Breast epithelium (tissue), 4 donors: ENCODE results near the gene NINJ1. TPM values are rescaled to one million over a fixed set of nuclear protein-coding genes. Genes with fewer than 3 reads are reported as not detected.

Source experiments
- DNase-seq, 2 donors: peaks; one replicate each; pipeline ENCODE4 v3.0.0-alpha.2; 2019; ENCODE audit warnings: low spot score in 2 of 2
- H3K27ac ChIP-seq, 2 donors: fragments of 200-600 bp; sonication (generic) in 1 of 2; one replicate each; pipeline ENCODE4 v1.5.1; 2016 to 2019; ENCODE audit warnings: mild to moderate bottlenecking in 1 of 2
- H3K27me3 ChIP-seq, 2 donors: fragments of 200-600 bp; sonication (generic) in 1 of 2; one replicate each; pipeline versions ENCODE4 v1.5.1 to v1.6.0; 2017 to 2019; ENCODE audit warnings: control low read depth in 1 of 2, mild to moderate bottlenecking in 1 of 2
- H3K36me3 ChIP-seq: fragments of 200-600 bp; one replicate; pipeline ENCODE4 v1.5.1; 2019
- H3K4me1 ChIP-seq, 2 donors: fragments of 200-600 bp; sonication (generic); one replicate each; pipeline ENCODE4 v1.5.1; 2016 to 2019; ENCODE audit warnings: control low read depth in 1 of 2
- H3K4me3 ChIP-seq, 3 donors: fragments of 200-600 bp; sonication (generic); 1 replicate in 2 of 3; 2 replicates in 1 of 3; pipeline ENCODE4 v1.5.1; 2016 to 2019; ENCODE audit warnings: mild to moderate bottlenecking in 3 of 3, moderate library complexity in 2 of 3
- H3K9me3 ChIP-seq, 2 donors: fragments of 200-600 bp; sonication (generic) in 1 of 2; one replicate each; pipeline ENCODE4 v1.5.1; 2016 to 2019; ENCODE audit warnings: control low read depth in 1 of 2
- POLR2A ChIP-seq: fragments of 450-650 bp; IDR thresholded peaks from one replicate; pipeline ENCODE4 v1.6.1; 2016; ENCODE audit warnings: antibody characterized with exemption, mild to moderate bottlenecking, moderate library complexity
- POLR2AphosphoS5 ChIP-seq, 3 donors: sonication (generic); formaldehyde crosslinking; IDR thresholded peaks; one replicate each; pipeline ENCODE4 v1.6.1; 2017; ENCODE audit warnings: antibody characterized with exemption in 3 of 3
- intact Hi-C: fragments of 100-400 bp; cut with DNase I; formaldehyde crosslinking; loops from one replicate; pipeline ENCODE4 v1.15.1; 2023; ENCODE audit warnings: low total_unique reads
- total RNA-seq, 3 donors: library from RNA; depleted of rRNA; stranded (reverse); fragments of >200 nt; gene quantifications; one replicate each; pipeline ENCODE4 v1.1.0, GENCODE V29; 2016
- TF ChIP-seq, protein P1 (sequence below), 3 donors: fragments of 450-650 bp; IDR thresholded peaks; one replicate each; pipeline ENCODE4 v1.5.1; 2016 to 2017; ENCODE audit warnings: antibody characterized with exemption in 3 of 3, mild to moderate bottlenecking in 3 of 3, moderate library complexity in 3 of 3

The NINJ1 gene
- total RNA-seq, 3 donors from 2014 or later = 89.8 to 109 (median 109) TPM

DNA sequence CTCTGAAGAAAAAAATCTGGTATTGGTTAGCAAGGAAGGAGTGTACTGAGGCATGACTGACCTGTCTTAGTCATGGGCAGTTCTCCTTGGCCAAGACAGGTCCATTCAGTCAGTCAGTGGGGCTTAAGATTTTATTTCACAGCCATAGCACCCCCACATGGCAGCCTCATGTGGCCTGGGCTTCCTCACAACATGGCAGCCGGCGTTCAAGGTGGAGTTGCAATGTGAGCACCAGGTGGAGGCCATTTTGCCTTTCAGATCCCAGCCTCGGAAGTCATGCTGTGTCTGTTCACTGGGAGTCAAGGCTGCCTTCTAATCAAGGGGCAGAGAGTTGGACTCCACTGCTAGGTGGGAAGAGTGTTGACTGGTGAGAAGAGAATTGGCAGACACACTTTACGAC is 48.4 kb downstream of the NINJ1 start:
- TF ChIP-seq POLR2AphosphoS5 (IDR thresholded peaks at IDR 0.05) (no peak), POLR2A (no peak)
- TF ChIP-seq, protein P1, sequence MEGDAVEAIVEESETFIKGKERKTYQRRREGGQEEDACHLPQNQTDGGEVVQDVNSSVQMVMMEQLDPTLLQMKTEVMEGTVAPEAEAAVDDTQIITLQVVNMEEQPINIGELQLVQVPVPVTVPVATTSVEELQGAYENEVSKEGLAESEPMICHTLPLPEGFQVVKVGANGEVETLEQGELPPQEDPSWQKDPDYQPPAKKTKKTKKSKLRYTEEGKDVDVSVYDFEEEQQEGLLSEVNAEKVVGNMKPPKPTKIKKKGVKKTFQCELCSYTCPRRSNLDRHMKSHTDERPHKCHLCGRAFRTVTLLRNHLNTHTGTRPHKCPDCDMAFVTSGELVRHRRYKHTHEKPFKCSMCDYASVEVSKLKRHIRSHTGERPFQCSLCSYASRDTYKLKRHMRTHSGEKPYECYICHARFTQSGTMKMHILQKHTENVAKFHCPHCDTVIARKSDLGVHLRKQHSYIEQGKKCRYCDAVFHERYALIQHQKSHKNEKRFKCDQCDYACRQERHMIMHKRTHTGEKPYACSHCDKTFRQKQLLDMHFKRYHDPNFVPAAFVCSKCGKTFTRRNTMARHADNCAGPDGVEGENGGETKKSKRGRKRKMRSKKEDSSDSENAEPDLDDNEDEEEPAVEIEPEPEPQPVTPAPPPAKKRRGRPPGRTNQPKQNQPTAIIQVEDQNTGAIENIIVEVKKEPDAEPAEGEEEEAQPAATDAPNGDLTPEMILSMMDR (IDR thresholded peaks at IDR 0.05) = no peak
- intact Hi-C loops = no loop called here
- no peak overlapping the region for H3K27ac ChIP-seq
- no peaks in the 10 kb centered on the region for H3K9me3 ChIP-seq
- DNase-seq = peak in 1 of 2 donors; percentile 31
- H3K4me3 ChIP-seq = no peak overlapping the region
- no peaks in the 10 kb centered on the region for H3K36me3 ChIP-seq
- H3K4me1 ChIP-seq = no peaks in the 10 kb centered on the region
- H3K27me3 ChIP-seq = no peaks in the 10 kb centered on the region

DNA sequence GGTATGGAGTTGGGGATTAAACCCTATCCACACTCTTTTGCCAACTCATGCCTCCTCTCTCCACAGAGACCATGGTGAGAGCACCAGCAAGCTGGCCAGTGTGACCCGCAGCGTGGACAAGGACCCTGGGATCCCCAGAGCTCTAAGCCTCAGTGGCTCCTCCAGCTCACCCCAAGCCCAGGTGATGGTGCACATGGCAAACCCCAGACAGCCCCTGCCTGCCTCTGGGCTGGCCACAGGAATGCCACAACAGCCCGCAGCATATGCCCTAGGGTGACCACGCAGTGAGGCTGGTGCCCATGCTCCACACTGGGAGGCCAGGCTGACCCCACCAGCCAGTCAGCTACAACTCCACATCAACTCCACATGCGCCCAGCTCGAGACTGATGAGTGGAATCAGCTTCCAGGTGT is 49.6 kb downstream of the NINJ1 start:
- intact Hi-C loops = no loop called here
- H3K4me1 ChIP-seq = no peaks in the 10 kb centered on the region
- H3K4me3 ChIP-seq = no peak overlapping the region
- no peaks in the 10 kb centered on the region for H3K36me3 ChIP-seq
- TF ChIP-seq POLR2A (no peak), POLR2AphosphoS5 (IDR thresholded peaks at IDR 0.05) (no peak)
- TF ChIP-seq, protein P1 (IDR thresholded peaks at IDR 0.05) = no peak
- DNase-seq = peak in 1 of 2 donors; percentile 40
- no peaks in the 10 kb centered on the region for H3K9me3 ChIP-seq
- no peak overlapping the region for H3K27ac ChIP-seq
- no peaks in the 10 kb centered on the region for H3K27me3 ChIP-seq

DNA sequence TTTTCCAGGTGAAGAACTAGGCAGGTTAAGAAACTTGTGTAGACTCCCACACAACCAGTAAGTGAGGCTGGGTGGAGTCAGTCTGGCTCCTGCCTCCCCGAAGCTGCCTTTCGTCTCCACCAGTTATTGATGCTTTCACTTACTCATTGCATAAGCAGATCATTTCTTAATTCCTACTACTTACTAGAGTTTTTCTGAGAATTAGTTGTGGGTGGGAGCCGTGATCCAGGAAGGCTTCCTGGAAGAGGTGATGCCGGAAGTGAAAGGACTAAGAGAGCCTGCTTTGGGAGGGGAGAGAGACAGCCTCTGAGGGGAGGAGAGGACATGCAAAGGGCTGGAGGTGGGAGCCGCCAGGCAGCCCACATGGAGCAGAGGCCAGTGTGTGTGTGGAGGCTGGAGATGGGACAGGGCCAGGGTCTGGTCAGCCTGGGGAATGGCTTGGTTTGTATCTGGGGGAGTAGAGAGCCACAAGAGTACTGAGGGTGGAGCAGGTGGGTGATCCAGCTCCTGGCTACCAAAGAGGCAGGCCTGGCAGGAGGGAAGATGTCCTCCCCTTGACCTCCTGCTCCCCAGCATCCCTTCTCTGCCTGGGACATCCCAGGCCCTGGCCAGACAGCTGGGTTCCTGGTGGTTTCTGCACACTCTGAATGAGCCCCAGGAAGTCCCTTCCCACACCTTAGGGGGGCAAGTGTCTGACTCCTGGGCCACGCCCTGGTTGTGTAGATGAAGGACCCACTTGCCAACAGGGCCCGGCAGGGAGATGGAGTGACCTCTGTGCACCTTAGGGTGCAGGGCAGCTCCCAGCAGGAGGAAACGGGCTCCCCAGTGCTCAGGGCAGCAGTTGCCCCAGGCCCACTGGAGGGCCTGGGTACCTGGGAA is 50.2 kb downstream of the NINJ1 start:
- Histone ChIP-seq H3K36me3 (no peaks in the 10 kb centered on the region), H3K27ac (no peak overlapping the region), H3K27me3 (no peaks in the 10 kb centered on the region), H3K4me1 (no peaks in the 10 kb centered on the region), H3K4me3 (no peak overlapping the region), H3K9me3 (no peaks in the 10 kb centered on the region)
- peak in 1 of 2 donors; percentile 12 for DNase-seq
- intact Hi-C loops = no loop called here
- no peak for TF ChIP-seq POLR2AphosphoS5 (IDR thresholded peaks at IDR 0.05)

DNA sequence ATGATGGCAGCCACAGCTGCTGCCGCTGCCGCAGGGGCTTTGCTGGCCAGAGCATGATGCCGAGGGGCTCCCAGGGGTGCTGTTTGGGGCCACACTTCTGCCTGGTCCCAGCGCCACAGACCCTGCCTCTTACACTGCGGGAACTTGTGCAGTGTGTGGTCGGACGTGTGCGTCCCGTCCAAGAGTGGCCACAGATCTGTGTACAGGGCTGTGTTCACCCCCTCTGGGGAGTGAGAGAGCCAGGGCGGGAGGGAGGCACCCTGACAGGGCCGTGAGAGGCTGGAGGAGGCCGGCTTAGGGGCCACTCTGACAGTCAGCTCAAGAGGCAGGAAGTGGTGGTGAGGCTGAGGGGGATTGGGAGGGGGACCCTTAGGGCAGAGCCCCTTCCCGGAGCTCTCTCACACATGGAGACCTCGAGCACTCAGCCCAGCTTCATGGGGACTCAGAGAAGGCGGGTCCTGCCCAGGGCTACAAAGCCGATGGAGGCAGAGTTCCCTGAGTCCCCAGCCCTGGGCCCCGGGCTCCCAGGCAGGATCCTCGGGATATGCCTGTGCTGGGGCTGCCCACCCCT is 51.1 kb downstream of the NINJ1 start:
- TF ChIP-seq POLR2AphosphoS5 (IDR thresholded peaks at IDR 0.05) (no peak), POLR2A (no peak)
- TF ChIP-seq, protein P1 (IDR thresholded peaks at IDR 0.05) = no peak
- Histone ChIP-seq H3K4me1 (no peaks in the 10 kb centered on the region), H3K36me3 (no peaks in the 10 kb centered on the region), H3K9me3 (no peaks in the 10 kb centered on the region), H3K27ac (peak overlapping the region in 1 of 2 donors; percentile 10), H3K27me3 (no peaks in the 10 kb centered on the region), H3K4me3 (no peak overlapping the region)
- DNase-seq = peak in 1 of 2 donors; percentile 45
- intact Hi-C loops = no loop called here

DNA sequence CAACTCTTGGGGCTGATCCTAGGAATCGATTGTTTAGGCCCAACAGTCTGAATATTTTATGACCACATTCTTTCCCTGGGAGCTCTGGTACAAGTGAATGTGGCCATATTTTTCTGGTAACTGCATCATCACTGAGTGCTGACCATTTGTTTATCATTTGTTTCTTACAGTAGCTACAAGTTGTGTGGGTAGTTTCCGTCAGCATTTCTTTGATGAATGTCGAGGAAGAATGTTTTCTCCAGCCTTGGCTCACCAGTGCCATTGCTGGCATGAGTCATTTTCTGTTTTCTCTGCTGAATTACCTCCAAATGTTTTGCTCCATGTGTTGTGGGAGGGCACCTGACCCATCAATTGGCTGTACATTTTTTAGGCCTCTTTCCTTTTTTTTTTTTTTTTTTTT is 52.1 kb downstream of the NINJ1 start:
- no peak overlapping the region for H3K4me3 ChIP-seq
- no peaks in the 10 kb centered on the region for H3K36me3 ChIP-seq
- no peaks in the 10 kb centered on the region for H3K9me3 ChIP-seq
- H3K27me3 ChIP-seq = no peaks in the 10 kb centered on the region
- H3K4me1 ChIP-seq = no peaks in the 10 kb centered on the region
- TF ChIP-seq, protein P1 (IDR thresholded peaks at IDR 0.05) = no peak
- TF ChIP-seq POLR2AphosphoS5 (IDR thresholded peaks at IDR 0.05) (no peak), POLR2A (no peak)
- DNase-seq = no peak
- H3K27ac ChIP-seq = no peak overlapping the region
- intact Hi-C loops = no loop called here
